H9 (cell line): ENCODE data around the gene ZNRF3. TPM values are rescaled to one million over a fixed set of nuclear protein-coding genes. Genes with fewer than 3 reads are reported as not detected.

ENCODE experiments used
- DNase-seq: peaks from one replicate; pipeline ENCODE4 v3.0.0-alpha.2; 2017
- H2AFZ ChIP-seq: one replicate; pipeline ENCODE4 v1.6.1; 2013; ENCODE audit warnings: mild to moderate bottlenecking, low read length, control low read depth, moderate library complexity
- H2AK5ac ChIP-seq: 2 replicates; pipeline ENCODE4 v1.6.1; 2013; ENCODE audit warnings: low read length, control low read depth, mixed read lengths; ENCODE audit not compliant: insufficient read length
- H2BK120ac ChIP-seq: one replicate; pipeline ENCODE4 v1.6.1; 2013; ENCODE audit warnings: low read depth, mild to moderate bottlenecking, low read length, control low read depth, inconsistent platforms; ENCODE audit not compliant: poor library complexity, severe bottlenecking
- H2BK12ac ChIP-seq: 2 replicates; pipeline ENCODE4 v1.6.1; 2013; ENCODE audit warnings: low read length, control low read depth, mixed read lengths, low read depth; ENCODE audit not compliant: insufficient read length
- H2BK15ac ChIP-seq: 2 replicates; pipeline ENCODE4 v1.6.1; 2013; ENCODE audit warnings: low read depth, low read length, control low read depth
- H2BK20ac ChIP-seq: one replicate; pipeline ENCODE4 v1.6.1; 2013; ENCODE audit warnings: low read depth, mild to moderate bottlenecking, low read length, control low read depth, inconsistent platforms; ENCODE audit not compliant: poor library complexity, severe bottlenecking
- H2BK5ac ChIP-seq: 2 replicates; pipeline ENCODE4 v1.6.1; 2013; ENCODE audit warnings: low read length, control low read depth, mixed read lengths; ENCODE audit not compliant: insufficient read length
- H3K14ac ChIP-seq: 2 replicates; pipeline ENCODE4 v1.6.1; 2013; ENCODE audit warnings: low read length, control low read depth; ENCODE audit not compliant: insufficient read depth
- H3K18ac ChIP-seq: 2 replicates; pipeline ENCODE4 v1.6.1; 2013; ENCODE audit warnings: low read depth, mild to moderate bottlenecking, mixed read lengths, low read length, control low read depth; ENCODE audit not compliant: insufficient read length
- H3K23ac ChIP-seq: 2 replicates; pipeline ENCODE4 v1.6.1; 2013; ENCODE audit warnings: low read length, control low read depth, mixed read lengths, low read depth; ENCODE audit not compliant: insufficient read length
- H3K23me2 ChIP-seq: 2 replicates; pipeline ENCODE4 v1.6.1; 2013; ENCODE audit warnings: low read depth, mild to moderate bottlenecking, mixed read lengths, low read length, control low read depth; ENCODE audit not compliant: insufficient read length, poor library complexity, severe bottlenecking
- H3K27ac ChIP-seq: 2 replicates; pipeline ENCODE4 v1.5.1; 2013; ENCODE audit warnings: low read length, control low read depth, mixed read lengths, low read depth; ENCODE audit not compliant: insufficient read length
- H3K27me3 ChIP-seq: 2 replicates; pipeline ENCODE4 v1.6.1; 2013; ENCODE audit warnings: low read length, control low read depth, inconsistent platforms; ENCODE audit not compliant: insufficient read depth
- H3K4ac ChIP-seq: 2 replicates; pipeline ENCODE4 v1.6.1; 2013; ENCODE audit warnings: low read depth, mild to moderate bottlenecking, control low read depth, inconsistent platforms, low read length, moderate library complexity
- H3K4me1 ChIP-seq: 2 replicates; pipeline ENCODE4 v1.6.1; 2013; ENCODE audit warnings: low read length, control low read depth, inconsistent platforms; ENCODE audit not compliant: insufficient read depth
- H3K4me2 ChIP-seq: 2 replicates; pipeline ENCODE4 v1.6.1; 2013; ENCODE audit warnings: low read length, control low read depth, mixed read lengths; ENCODE audit not compliant: insufficient read length, insufficient read depth
- H3K56ac ChIP-seq: 2 replicates; pipeline ENCODE4 v1.6.1; 2013; ENCODE audit warnings: low read depth, mild to moderate bottlenecking, mixed read lengths, low read length, control low read depth; ENCODE audit not compliant: insufficient read length
- H3K79me1 ChIP-seq: 2 replicates; pipeline ENCODE4 v1.6.1; 2013; ENCODE audit warnings: low read depth, mild to moderate bottlenecking, moderate library complexity, low read length, control low read depth, inconsistent platforms; ENCODE audit not compliant: insufficient read depth, poor library complexity, severe bottlenecking
- H3K79me2 ChIP-seq: 2 replicates; pipeline ENCODE4 v1.6.1; 2013; ENCODE audit warnings: low read length, control low read depth, inconsistent platforms; ENCODE audit not compliant: insufficient read depth
- H3K9ac ChIP-seq: 2 replicates; pipeline ENCODE4 v1.6.1; 2013; ENCODE audit warnings: low read length, control low read depth, mixed read lengths; ENCODE audit not compliant: insufficient read length; ENCODE audit errors: extremely low read depth
- H3K9me3 ChIP-seq: one replicate; pipeline ENCODE4 v1.6.1; 2013; ENCODE audit warnings: low read depth, low read length, inconsistent platforms; ENCODE audit not compliant: control insufficient read depth
- H3T11ph ChIP-seq: one replicate; pipeline ENCODE4 v1.6.1; 2013; ENCODE audit warnings: mild to moderate bottlenecking, low read length, control low read depth, inconsistent platforms
- H4K20me1 ChIP-seq: one replicate; pipeline ENCODE4 v1.6.1; 2013; ENCODE audit not compliant: control insufficient read depth, insufficient read length, insufficient read depth
- H4K5ac ChIP-seq: 2 replicates; pipeline ENCODE4 v1.6.1; 2013; ENCODE audit warnings: low read depth, mild to moderate bottlenecking, mixed read lengths, low read length, control low read depth; ENCODE audit not compliant: insufficient read length
- H4K8ac ChIP-seq: replicated peaks from 2 replicates; pipeline ENCODE4 v1.6.1; 2013; ENCODE audit warnings: low read length, control low read depth, mixed read lengths, low read depth; ENCODE audit not compliant: insufficient read length
- H4K91ac ChIP-seq: 2 replicates; pipeline ENCODE4 v1.6.1; 2013; ENCODE audit warnings: low read depth, mild to moderate bottlenecking, moderate library complexity, mixed read lengths, low read length, control low read depth; ENCODE audit not compliant: insufficient read length
- H3K27ac Mint-ChIP-seq, 3 experiments: 2 replicates in 2 of 3; 3 replicates in 1 of 3; pipeline ENCODE4 v1.8.0; 2020 to 2021; ENCODE audit warnings: mixed read lengths in 3 of 3, mild to moderate bottlenecking in 1 of 3, moderate library complexity in 1 of 3
- H3K27me3 Mint-ChIP-seq: 2 replicates; pipeline ENCODE4 v1.8.0; 2021; ENCODE audit warnings: low read depth, mild to moderate bottlenecking, moderate library complexity, mixed read lengths
- H3K36me3 Mint-ChIP-seq, 3 experiments: 2 replicates in 2 of 3; 3 replicates in 1 of 3; pipeline ENCODE4 v1.8.0; 2020 to 2021; ENCODE audit warnings: low read depth in 3 of 3, mixed read lengths in 3 of 3; ENCODE audit not compliant: insufficient read depth in 1 of 3
- H3K4me1 Mint-ChIP-seq, 2 experiments: 2 replicates each; pipeline ENCODE4 v1.8.0; 2020; ENCODE audit warnings: mixed read lengths in 2 of 2
- H3K4me3 Mint-ChIP-seq, 2 experiments: 2 replicates in 1 of 2; 3 replicates in 1 of 2; pipeline ENCODE4 v1.8.0; 2020 to 2021; ENCODE audit warnings: mild to moderate bottlenecking in 2 of 2, mixed read lengths in 2 of 2, moderate library complexity in 1 of 2
- H3K9me3 Mint-ChIP-seq, 2 experiments: 2 replicates in 1 of 2; 3 replicates in 1 of 2; pipeline ENCODE4 v1.8.0; 2020; ENCODE audit warnings: mild to moderate bottlenecking in 2 of 2, mixed read lengths in 2 of 2, moderate library complexity in 1 of 2
- WGBS: extraction: QIAGEN DNeasy Blood & Tissue Kit; methylation state at CpG from one replicate; pipeline ENCODE4 v1.1.7; 2013; ENCODE audit warnings: missing lambda C conversion rate, low lambda C conversion rate, mixed read lengths; ENCODE audit not compliant: insufficient read length; ENCODE audit errors: extremely low coverage; 5-methylcytosine and 5-hydroxymethylcytosine counted together
- total RNA-seq: library from RNA; stranded (reverse); gene quantifications from 2 replicates; pipeline ENCODE4 v1.2.1, GENCODE V29; 2021
- TF ChIP-seq, protein P1 (sequence below): fragments of 200-600 bp; sonication (generic); conservative IDR thresholded peaks from 3 replicates; pipeline ENCODE4 v1.8.0; 2021; ENCODE audit warnings: antibody characterized with exemption, mild to moderate bottlenecking

Gene ZNRF3
- total RNA-seq, 1 experiment from 2014 or later: 20.6 TPM

DNA sequence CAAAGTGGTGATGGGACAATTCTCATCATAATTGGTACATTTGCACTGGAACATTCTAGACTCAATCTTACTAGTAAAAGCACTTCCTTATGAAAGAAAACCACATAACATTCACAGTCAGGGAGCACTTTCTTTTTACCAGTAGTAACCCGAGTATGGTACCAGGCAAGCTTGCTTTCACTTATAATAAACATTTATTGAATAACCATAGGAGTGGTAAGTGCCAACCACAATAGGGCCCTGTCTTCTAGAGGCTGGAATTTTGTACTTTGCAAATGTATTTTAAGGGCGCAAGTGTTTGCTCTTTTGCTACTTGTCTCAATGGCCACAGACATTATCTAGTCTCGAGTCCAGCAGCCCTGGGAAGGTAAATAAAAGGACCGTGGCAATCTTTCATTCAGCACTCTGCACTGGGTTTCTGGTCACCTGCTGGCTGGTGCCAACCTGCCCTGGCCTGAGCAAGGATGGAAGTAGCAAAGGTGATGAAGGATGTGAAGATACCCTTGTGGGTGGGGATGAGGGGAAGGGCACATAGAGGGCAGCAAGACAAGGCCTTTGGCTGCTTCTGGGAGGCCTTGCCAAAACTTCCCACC is 154.1 kb downstream of the ZNRF3 start:
- no peak overlapping the region for H3K27ac ChIP-seq

More for the DNA sequence above, 154.1 kb downstream of the ZNRF3 start:
- no peaks in the 10 kb centered on the region for H3K9me3 ChIP-seq
- no peak overlapping the region for H2BK120ac ChIP-seq
- no peaks in the 10 kb centered on the region for H3K23me2 ChIP-seq
- Mint-ChIP-seq H3K36me3 (peaks cover 0 to 8% (median 0%) of the 10 kb centered on the region in 3 experiments; a peak in 1 of 7 replicates), H3K4me1 (peaks cover 15 to 19% of the 10 kb centered on the region in 2 experiments), H3K27me3 (no peaks in the 10 kb centered on the region), H3K27ac (peak overlapping the region in 2 of 3 experiments; percentile 88 to 91; a peak in 2 of 7 replicates), H3K9me3 (no peaks in the 10 kb centered on the region), H3K4me3 (no peak overlapping the region)
- no peak overlapping the region for H3K14ac ChIP-seq
- H3K79me2 ChIP-seq: peaks cover 2% of the 10 kb centered on the region; the same call in 1 of the 2 replicates
- TF ChIP-seq, protein P1, sequence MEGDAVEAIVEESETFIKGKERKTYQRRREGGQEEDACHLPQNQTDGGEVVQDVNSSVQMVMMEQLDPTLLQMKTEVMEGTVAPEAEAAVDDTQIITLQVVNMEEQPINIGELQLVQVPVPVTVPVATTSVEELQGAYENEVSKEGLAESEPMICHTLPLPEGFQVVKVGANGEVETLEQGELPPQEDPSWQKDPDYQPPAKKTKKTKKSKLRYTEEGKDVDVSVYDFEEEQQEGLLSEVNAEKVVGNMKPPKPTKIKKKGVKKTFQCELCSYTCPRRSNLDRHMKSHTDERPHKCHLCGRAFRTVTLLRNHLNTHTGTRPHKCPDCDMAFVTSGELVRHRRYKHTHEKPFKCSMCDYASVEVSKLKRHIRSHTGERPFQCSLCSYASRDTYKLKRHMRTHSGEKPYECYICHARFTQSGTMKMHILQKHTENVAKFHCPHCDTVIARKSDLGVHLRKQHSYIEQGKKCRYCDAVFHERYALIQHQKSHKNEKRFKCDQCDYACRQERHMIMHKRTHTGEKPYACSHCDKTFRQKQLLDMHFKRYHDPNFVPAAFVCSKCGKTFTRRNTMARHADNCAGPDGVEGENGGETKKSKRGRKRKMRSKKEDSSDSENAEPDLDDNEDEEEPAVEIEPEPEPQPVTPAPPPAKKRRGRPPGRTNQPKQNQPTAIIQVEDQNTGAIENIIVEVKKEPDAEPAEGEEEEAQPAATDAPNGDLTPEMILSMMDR: no peak
- no peak overlapping the region for H2AK5ac ChIP-seq
- H3T11ph ChIP-seq: no peak overlapping the region
- H2BK5ac ChIP-seq: no peak overlapping the region
- no peak overlapping the region for H3K23ac ChIP-seq
- H2AFZ ChIP-seq: no peak overlapping the region
- H4K20me1 ChIP-seq: no peaks in the 10 kb centered on the region
- H3K56ac ChIP-seq: no peak overlapping the region
- no peak overlapping the region for H3K4me2 ChIP-seq
- 0 out of 2 replicates have a peak, but pooled peaks cover 3% of the 10 kb centered on the region for H3K4me1 ChIP-seq
- no peak overlapping the region for H3K9ac ChIP-seq
- H2BK20ac ChIP-seq: no peak overlapping the region
- no CpG with 5 or more reads among the region's 4 CpGs for WGBS
- no peak overlapping the region for H2BK15ac ChIP-seq
- no peak overlapping the region for H2BK12ac ChIP-seq
- H3K4ac ChIP-seq: no peak overlapping the region
- H4K5ac ChIP-seq: no peak overlapping the region
- no peak overlapping the region for H4K91ac ChIP-seq
- no peaks in the 10 kb centered on the region for H3K27me3 ChIP-seq
- H4K8ac ChIP-seq: no peak overlapping the region
- peaks cover 4% of the 10 kb centered on the region for H3K79me1 ChIP-seq
- DNase-seq: no peak
- no peak overlapping the region for H3K18ac ChIP-seq
